GM19438 (cell line): Measurements from ENCODE around the gene OR2B2.

Experiments
- ATAC-seq: cut with Tn5 transposase; IDR thresholded peaks from one replicate; pipeline ENCODE4 v1.9.1; 2021; ENCODE audit warnings: low read depth; ENCODE audit not compliant: unreplicated experiment

Gene OR2B2

DNA sequence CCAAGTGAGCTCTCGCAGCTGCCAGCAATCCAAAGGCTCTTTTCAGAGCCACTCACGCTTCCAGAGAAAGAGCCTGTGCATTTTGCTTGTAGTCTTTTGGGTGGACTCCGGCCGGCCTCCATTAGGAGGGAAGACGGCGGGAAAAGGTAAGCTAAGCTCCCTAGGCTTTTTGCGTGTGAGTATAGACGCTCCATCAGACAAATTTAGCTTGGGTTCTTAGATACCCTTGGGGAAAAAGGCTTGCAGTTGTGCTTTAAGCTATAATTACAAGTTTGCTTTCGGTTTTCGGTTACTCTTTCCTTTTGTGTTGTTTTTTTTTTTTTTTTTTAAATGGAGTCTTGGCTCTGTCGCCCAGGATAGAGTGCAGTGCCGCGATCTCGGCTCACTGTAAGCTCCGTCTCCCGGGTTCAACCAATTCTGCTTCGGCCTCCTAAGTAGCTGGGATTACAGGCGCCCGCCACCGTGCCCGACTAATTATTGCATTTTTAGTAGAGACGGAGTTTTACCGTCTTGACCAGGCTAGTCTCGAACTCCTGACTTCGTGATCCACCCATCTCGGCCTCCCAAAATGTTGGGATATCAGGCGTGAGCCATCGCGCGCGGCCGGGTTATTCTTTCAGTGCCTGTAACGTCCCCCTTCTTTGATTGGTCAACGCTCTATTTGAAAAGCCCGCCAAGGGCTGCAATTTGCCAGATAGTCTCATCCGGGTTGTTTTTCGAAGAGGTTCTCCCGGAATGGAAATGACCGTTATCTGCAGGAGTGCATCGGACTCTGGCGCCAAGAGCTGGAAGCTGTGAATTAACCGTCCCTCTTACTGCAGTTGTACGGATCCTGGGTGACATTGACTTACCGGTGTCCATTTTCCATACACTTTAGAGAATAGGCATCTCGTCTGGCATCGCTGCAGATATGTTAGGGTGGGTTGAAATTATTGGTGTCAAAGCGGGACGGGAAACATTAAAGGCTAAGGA, 18.1 kb downstream of the OR2B2 start:
- ATAC-seq, result no peak

DNA sequence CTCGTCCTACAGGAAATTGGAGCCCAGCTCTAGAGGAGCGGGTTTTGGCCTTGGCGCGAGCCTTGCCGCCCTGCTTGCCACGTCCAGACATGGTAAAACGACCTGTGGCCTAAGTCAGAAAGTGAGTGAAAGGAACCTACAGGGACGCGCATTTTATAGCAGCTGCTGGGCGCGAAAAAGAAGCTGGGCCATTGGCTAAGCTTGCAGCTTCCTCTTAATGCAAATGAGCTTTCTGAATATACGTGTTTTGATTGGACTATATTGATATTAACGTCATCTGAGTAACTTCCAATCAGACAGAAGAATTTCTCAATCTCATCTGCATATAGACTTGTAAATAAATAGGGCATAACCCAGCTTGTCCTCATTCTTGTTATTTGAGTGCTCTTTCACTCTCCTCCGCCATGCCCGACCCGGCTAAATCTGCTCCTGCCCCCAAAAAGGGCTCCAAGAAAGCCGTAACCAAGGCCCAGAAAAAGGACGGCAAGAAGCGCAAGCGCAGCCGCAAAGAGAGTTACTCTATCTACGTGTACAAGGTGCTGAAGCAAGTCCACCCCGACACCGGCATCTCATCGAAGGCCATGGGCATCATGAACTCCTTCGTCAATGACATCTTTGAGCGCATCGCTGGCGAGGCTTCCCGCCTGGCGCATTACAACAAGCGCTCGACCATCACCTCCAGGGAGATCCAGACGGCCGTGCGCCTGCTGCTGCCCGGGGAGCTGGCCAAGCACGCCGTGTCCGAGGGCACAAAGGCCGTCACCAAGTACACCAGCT, 18.9 kb downstream of the OR2B2 start:
- ATAC-seq, result peak; percentile 46

DNA sequence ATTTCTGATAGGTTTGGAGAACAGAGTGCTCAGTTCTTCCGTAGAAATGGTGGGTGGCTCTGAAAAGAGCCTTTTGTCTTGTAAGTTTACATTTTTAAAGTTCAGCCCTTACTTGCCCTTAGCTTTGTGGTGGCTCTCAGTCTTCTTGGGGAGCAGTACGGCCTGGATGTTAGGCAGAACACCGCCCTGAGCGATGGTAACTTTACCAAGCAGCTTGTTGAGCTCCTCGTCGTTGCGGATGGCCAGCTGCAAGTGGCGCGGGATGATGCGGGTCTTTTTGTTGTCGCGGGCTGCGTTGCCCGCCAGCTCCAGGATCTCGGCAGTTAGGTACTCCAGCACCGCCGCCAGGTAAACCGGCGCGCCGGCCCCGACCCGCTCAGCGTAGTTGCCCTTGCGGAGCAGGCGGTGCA, 19.5 kb downstream of the OR2B2 start:
- no peak for ATAC-seq

DNA sequence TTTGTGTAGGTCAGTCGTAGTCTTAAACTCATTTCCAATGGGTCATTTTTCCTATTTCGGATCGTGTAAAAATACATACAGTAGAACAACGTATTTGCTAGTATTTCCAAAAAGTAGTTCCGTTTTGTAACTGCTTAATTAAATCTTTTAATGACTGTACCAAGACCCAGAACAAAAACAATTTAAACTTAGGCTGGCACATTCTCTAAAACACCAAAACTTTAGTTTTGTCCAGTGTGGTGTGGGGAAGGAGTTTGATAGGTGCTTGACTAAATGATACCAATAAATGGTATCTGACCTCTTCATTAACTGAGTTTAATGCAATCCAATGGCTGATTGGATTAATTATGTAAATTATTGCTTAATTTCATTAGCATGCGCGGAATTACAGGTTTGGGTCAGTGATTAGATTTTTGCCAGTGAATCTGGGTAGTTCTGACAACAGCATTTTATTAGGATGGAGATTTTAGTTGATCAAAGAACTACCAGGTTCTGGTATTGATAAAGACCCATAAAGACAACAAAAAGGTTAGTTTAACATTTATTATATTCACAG, 20.8 kb downstream of the OR2B2 start:
- ATAC-seq, result no peak

DNA sequence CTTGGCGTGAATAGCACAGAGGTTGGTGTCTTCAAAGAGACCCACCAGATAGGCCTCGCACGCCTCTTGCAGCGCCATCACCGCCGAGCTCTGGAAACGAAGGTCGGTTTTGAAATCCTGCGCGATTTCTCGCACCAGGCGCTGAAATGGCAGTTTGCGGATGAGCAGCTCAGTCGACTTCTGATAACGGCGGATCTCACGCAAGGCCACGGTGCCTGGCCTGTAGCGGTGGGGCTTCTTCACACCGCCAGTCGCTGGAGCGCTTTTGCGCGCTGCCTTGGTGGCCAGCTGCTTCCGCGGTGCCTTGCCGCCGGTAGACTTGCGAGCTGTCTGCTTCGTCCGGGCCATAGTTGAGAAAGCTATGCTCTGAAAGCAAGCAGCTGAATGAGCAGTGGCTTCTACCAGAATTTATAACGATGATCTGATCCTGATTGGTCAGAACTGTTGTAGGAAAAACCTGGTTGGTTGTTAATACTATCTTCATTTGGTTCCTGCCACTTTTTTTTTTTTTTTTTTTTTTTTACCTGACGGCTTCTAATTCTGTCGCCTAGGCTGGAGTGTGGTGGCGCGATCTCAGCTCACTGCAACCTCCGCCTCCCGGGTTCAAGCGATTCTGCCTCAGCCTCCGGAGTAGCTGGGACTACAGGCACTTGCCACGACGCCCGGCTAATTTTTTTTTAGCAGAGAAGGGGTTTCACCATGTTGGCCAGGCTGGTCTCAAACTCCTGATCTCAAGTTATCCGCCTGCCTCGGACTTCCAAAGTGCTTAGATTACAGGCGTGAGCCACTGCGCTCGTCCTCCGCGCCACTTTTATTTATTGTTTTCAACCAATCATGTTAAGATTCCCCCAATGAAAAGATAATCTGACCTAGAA, 21.5 kb downstream of the OR2B2 start:
- peak; percentile 45 for ATAC-seq

DNA sequence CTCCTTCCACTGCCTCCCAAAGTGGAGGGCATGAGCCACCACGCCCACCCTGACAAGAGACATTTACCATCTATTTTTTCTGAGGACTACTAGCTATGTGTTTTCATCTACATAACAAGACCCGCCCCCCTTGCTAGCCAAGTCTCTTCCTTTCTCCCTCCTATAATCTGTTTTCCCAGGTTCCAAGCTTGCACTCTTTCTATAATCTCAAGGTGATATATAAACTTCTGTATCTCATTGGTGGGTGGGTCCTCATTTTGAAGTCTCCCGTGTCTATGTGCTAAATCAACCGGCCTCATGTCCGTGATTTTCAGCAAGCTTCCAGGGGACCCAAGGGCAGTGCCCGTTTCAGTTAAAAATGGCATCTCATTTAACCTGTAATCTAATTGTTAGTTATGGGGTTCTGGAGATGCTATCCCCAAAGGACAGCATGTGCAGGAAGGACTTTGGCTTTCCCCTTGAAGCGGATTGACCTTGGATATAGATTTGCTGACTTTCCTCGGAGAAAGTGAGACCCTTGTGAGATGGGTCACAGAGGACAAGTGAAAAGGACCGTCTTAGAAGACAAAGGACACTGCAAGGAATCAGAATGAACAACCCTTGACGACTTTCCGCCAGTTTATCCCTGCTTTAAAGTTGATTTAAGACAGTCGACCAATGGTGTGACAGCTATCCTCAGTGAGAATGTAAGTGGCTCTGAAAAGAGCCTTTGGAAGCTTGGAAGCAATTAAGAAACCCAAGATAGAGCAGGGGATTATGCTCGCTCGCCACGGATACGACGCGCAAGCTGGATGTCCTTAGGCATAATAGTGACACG, 22.4 kb downstream of the OR2B2 start:
- no peak for ATAC-seq

DNA sequence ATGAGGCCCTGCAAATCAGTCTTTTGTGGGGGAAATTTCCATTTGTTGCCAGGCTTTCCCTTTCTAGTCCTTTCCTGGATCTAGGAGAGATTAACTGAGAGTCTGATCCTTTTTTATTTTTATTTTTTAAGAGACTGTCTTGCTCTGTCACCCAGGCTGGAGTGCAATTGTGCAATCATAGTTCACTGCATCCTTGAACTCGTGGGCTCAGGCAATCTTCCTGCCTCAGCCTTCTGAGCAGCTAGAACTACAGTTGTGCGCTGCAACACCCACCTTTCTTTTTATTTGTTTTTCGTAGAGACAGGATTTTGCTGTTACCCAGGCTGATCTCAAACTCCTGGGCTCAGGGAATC, 22.9 kb downstream of the OR2B2 start:
- ATAC-seq, result no peak

DNA sequence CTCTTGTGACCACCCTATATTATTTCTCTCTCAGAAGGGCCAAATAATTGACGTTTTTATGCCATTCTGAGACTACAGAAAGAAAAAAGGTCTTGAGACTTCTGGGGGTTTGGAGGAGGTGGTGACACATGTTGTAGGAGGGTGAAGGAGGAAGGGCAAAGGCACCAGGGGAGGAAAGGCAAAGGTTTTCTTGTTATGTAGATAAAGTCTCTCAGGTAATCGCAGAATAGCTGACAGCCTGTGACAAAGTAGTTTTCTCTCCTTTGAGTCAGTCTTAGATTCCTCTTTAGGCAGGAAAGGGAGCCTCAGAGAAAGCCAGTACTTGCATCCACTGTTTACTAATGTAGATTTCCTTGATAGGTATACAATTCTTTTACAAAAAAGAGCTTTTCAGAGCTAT, 23.6 kb downstream of the OR2B2 start:
- ATAC-seq, result no peak

DNA sequence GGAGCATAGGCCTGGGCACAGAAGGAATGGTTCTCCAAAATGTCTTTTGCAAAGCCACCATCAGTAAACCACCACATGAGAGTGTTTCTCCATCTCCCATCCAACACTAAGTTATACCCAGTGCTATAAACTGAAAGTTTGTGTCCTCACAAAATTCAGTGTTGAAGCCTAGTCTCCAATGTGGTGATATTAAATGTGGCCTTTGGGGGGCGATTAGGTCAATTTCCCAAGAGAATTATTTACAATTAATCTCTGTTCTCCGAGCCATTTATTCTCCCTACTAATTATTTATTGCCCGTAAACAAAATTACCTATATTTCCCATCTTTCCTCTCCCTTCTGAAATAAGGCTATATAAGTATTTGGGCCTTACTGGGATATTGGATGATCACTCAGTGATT, 26.1 kb downstream of the OR2B2 start:
- ATAC-seq, result no peak

DNA sequence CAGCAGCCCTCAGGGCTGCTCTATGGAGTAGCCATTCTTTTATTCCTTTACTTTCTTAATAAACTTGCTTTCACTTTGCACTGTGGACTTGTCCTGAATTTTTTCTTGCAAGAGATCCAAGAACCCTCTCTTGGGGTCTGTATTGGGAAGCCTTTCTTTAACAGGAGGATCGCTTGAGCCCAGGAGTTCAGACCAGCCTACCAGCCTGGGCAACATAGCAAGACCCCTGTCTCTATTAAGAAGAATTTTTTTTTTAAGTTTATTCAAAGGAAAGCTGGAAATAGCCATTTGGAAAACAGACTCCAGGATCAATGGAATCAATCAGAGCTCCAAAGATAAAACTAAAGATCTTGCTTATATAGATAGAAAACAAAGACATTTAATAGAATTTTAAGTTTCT, 29.1 kb downstream of the OR2B2 start:
- no peak for ATAC-seq

DNA sequence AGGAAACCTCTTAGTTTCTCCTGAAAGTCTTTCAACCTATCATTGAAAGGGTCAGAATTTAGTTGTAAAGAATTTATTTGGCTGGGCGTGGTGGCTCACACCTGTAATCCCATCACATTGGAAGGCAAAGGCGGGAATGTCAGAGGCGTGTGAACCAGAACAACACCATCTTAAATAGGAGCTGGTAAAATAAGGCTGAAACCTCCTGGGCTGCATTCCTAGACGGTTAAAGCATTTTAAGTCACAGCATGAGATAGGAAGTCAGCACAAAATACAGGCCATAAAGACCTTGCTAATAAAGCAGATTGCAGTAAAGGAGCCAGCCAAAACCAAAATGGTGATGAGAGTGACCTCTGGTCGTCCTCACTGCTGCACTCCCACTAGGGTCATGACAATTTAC, 29.6 kb downstream of the OR2B2 start:
- ATAC-seq, result no peak

DNA sequence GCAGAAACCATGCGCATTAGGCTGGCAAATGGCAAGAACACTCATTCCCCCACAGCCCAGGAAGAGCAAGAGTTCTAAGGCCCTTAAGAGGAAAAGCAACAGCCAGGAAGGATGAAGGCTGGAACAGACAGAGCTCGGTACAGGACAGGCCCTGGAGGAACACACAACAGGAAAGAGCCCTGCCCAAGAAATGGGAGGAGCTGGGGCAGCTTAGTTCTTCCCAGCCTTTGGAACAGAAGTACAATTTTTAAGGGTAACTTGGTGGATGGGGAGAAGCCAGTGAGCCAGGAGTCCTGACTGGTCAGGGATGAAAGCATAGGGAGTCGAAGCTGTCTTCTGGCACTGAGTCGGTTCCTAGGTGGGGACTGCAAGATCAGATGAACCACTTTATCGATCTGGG, 32.4 kb downstream of the OR2B2 start:
- ATAC-seq, result no peak

DNA sequence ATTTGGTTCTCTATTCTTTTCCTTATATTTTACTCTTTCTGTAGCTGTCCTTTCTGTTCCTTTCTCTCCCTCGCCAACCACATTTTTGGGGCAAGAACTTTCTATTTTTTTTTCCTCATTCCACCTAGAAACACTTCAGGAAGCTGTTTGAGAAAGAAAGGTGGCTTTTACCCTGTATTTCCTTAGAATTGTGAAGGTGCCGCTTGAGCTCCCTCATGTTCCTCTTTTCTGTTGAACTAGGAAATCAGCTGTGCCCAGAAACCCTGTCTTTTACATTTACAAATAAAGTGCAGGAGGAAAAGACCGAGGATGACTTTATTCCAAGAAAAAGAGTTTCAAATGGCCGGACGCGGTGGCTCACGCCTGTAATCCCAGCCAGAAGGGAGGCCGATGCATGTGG, 38.2 kb downstream of the OR2B2 start:
- no peak for ATAC-seq

DNA sequence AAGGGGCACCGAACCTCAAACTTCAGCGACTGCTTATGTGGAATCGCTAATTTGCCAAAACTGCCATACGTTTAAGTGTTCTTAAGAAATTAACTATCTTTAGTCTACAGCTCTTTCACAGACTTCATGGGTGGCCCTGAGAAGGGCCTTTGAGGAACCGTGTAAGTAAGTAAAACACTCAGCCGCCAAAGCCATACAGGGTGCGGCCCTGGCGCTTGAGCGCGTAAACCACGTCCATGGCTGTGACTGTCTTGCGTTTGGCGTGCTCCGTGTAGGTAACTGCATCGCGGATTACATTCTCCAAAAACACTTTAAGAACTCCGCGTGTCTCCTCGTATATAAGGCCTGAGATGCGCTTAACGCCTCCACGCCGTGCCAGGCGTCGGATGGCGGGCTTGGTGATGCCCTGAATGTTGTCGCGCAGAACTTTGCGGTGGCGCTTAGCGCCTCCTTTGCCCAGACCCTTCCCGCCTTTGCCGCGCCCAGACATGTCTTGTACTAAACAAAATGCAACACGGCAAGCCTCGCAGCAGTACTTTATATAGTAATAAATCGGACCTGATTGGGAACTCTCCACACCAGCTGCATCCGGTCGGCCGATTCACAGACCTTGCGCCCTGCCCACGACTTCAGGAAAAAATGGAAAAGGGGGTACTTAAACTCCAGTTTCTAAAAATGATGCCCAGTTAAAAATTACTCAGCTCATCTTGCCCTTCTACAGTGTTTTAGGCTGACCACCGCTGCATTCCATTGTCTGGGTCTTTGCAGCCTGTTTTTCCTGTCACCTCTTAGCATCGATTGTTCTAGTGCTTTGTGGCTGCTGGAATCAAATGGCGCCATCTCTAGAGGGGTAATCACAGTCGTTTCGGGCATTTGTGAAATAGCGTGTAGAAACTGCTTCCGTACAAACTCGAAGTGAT, 38.9 kb downstream of the OR2B2 start:
- ATAC-seq, result peak; percentile 35

DNA sequence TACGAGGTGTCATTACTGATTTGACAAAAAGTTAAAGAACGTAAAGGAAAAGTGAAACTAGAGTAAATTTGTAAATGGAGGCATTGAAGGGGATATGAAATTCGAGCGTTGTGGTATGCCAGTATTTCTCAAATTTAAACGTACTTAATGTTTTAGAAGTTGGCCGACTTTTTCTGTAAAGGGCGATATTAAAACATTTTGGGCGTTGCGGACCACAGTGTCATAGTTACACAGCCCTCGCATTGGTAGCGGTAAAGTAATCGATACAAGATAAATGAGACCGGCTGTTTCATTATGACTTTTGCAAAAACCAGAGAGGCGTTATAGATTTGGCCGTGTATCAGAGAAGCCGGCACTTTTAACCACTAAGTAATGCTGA, 39.6 kb downstream of the OR2B2 start:
- no peak for ATAC-seq

DNA sequence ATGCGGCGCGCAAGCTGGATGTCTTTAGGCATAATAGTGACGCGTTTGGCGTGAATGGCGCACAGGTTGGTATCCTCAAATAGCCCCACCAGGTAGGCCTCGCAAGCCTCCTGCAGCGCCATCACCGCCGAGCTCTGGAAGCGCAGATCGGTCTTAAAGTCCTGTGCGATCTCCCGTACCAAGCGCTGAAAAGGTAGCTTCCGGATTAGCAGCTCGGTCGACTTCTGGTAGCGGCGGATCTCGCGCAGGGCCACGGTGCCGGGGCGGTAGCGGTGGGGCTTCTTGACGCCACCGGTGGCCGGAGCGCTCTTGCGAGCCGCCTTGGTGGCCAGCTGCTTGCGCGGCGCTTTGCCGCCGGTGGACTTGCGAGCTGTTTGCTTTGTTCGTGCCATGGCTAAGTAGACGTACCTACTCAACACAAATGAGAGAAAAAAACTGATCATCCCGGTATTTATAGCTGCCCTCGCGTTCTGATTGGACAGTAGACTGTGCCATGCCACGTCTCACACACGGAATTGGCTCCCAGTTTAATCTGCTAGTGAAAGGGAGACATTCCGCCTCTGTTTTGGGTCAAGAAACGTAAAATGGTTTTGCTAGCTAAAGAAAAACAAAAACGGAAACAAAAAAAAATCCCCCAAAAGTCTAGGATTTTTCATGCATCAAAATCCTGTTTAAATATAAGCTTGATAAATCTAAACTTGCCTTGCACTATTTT, 40.1 kb downstream of the OR2B2 start:
- ATAC-seq, result peak; percentile 51

DNA sequence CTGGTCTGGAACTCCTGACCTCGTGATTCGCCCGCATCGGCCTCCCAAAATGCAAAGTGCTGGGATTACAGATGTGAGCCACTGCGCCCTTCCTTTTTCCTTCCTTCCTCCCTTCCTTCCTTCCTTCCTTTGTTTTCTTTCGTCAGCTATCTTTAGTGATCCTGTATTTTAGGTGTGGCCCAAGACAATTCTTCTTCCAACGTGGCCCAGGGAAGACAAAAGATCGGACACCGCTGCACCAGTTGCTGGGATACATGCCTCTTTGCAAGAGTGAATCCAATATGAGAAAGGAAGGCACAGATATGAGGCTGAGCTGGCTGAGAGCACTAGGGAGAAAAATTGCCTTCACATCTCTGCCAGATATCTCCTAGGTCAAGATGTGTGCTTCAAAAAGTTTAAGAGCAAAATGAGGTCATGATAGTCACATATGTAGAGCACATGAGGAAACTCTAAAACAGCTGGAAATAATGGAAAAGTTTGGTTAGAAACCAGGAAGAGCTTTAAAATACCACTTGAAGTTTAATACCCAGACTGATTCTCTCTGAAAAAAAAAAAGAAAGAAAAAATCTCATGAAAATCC, 41.8 kb downstream of the OR2B2 start:
- no peak for ATAC-seq

DNA sequence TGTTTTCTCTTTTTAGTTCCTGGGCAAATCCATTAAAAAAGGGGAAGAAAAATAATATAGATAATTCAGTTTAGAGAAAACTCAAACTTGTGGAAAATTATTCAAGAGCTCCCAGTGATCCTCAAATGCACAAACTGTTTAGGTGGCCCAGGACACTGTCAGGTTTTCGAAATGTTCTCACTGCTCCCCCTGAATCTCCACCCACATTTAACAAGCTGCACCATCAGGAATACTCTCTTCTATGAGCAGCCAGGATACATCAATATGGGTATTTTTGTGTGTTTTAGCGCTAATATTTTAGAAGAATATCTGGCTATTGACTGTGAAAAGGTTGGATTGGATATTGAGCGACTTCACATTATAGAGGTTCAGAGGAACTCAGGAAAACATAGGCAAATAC, 43.9 kb downstream of the OR2B2 start:
- ATAC-seq, result no peak
